ENCODE results near the gene GPATCH8. TPM values are rescaled to one million over a fixed set of nuclear protein-coding genes. Genes with fewer than 3 reads are reported as not detected.
A peak's percentile ranks its signal among the peaks of the same experiment; 100 is the strongest.

The GPATCH8 gene
- total and polyA plus RNA-seq, 2 donors (not counting 3 experiments of a cell fraction or from before 2014, with no cell fraction given): 14.6 to 35.3 TPM

GRCh38 chr17:44469676-44470075 lies 33.5 kb downstream of the GPATCH8 start:
- Histone ChIP-seq H3K4me2 (ENCODE audit: insufficient read depth, low read length) (no peak overlapping the region), H3K4me3 (replicated peaks in 1 of 3; ENCODE audit: insufficient read depth in 1 of 3, low read depth in 1 of 3, low read length in 3 of 3) (no peak overlapping the region), H3K4me1 (ENCODE audit: control insufficient read depth, extremely low read depth, insufficient read depth, low read length) (peaks cover 5% of the 10 kb centered on the region), H3K9ac (replicated peaks; ENCODE audit: extremely low read depth, insufficient read depth, low read length) (no peak overlapping the region), H3K9me3 (replicated peaks; ENCODE audit: control insufficient read depth, insufficient read depth, low read length) (no peaks in the 10 kb centered on the region), H3K79me2 (ENCODE audit: control insufficient read depth, insufficient read depth, low read length) (peaks cover 44% of the 10 kb centered on the region), H3K9me1 (replicated peaks; ENCODE audit: control insufficient read depth, extremely low read depth, insufficient read depth, low read length) (no peaks in the 10 kb centered on the region), H4K20me1 (replicated peaks; ENCODE audit: control insufficient read depth, extremely low read depth, insufficient read depth, low read length) (peaks cover 2% of the 10 kb centered on the region), H3K27me3 (ENCODE audit: control insufficient read depth in 2 of 2, insufficient read depth in 2 of 2, low read length in 2 of 2) (no peaks in the 10 kb centered on the region), H2AFZ (ENCODE audit: low read depth, low read length) (no peak overlapping the region), H3K27ac (ENCODE audit: insufficient read depth, low read depth, low read length) (no peak overlapping the region), H3K36me3 (ENCODE audit: control insufficient read depth in 2 of 2, extremely low read depth in 1 of 2, insufficient read depth in 2 of 2, low read length in 2 of 2) (no peaks in the 10 kb centered on the region)
- CTCF ChIA-PET: interaction anchor here (0.8 to 1.4 kb wide), 4 partner anchors 8 to 106 kb away, joined by 3 to 4 read pairs (median 3); partner anchors contain the start of gene FAM171A2
- FAIRE-seq (no peak), DNase-seq (ENCODE audit: low read depth, low spot score) (no peak)
- BruUV-seq (replicated peaks): no TSS peak
- dilution Hi-C loops (cut with MboI; ENCODE audit: extremely low pct_ligation_motif_present, low sequenced_read_pairs) (no loop called here), intact Hi-C loops (cut with micrococcal nuclease) (no loop called here)
- POLR2A ChIA-PET: no interaction called here
- TF ChIP-seq MYC (IDR thresholded peaks at IDR 0.05; ENCODE audit: low read depth, low read length) (no peak), POLR2AphosphoS5 (IDR thresholded peaks at IDR 0.05; ENCODE audit: insufficient read depth, low read depth, low read length) (no peak)

DNA sequence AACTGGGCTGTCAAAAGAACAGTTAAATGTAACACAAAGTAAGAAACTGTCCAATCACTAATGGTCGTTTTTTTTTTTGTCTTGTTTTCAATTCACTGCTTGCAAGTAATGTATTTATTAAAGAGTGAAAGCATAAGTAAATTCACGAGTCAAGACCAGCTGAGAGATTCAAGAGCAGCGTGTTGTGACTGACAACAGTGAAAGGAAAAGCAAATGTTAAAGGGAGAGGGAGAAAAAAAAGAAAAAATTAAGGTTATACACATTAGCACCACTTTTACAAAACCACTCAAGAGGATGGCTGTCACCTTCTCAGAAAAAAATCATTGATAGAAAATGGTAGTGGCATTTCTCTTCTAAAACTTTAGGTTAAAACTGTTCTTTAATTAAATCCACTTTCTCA lies 36.1 kb downstream of the GPATCH8 start:
- Histone ChIP-seq H3K27me3 (ENCODE audit: control insufficient read depth in 2 of 2, insufficient read depth in 2 of 2, low read length in 2 of 2) (no peaks in the 10 kb centered on the region), H2AFZ (ENCODE audit: low read depth, low read length) (no peak overlapping the region), H4K20me1 (replicated peaks; ENCODE audit: control insufficient read depth, extremely low read depth, insufficient read depth, low read length) (peaks cover 2% of the 10 kb centered on the region), H3K9me1 (replicated peaks; ENCODE audit: control insufficient read depth, extremely low read depth, insufficient read depth, low read length) (no peaks in the 10 kb centered on the region), H3K4me3 (replicated peaks in 1 of 3; ENCODE audit: insufficient read depth in 1 of 3, low read depth in 1 of 3, low read length in 3 of 3) (no peak overlapping the region), H3K27ac (ENCODE audit: insufficient read depth, low read depth, low read length) (no peak overlapping the region), H3K9ac (replicated peaks; ENCODE audit: extremely low read depth, insufficient read depth, low read length) (no peak overlapping the region), H3K36me3 (ENCODE audit: control insufficient read depth in 2 of 2, extremely low read depth in 1 of 2, insufficient read depth in 2 of 2, low read length in 2 of 2) (no peaks in the 10 kb centered on the region), H3K4me2 (ENCODE audit: insufficient read depth, low read length) (no peak overlapping the region), H3K4me1 (ENCODE audit: control insufficient read depth, extremely low read depth, insufficient read depth, low read length) (peaks cover 5% of the 10 kb centered on the region), H3K9me3 (replicated peaks; ENCODE audit: control insufficient read depth, insufficient read depth, low read length) (no peaks in the 10 kb centered on the region), H3K79me2 (ENCODE audit: control insufficient read depth, insufficient read depth, low read length) (peaks cover 42% of the 10 kb centered on the region)
- BruUV-seq (replicated peaks): no TSS peak
- POLR2A ChIA-PET: no interaction called here
- intact Hi-C loops (cut with micrococcal nuclease) (no loop called here), dilution Hi-C loops (cut with MboI; ENCODE audit: extremely low pct_ligation_motif_present, low sequenced_read_pairs) (no loop called here)
- peak; percentile 10 for DNase-seq (ENCODE audit: low read depth, low spot score)
- FAIRE-seq: no peak
- CTCF ChIA-PET: no interaction called here
- TF ChIP-seq MYC (IDR thresholded peaks at IDR 0.05; ENCODE audit: low read depth, low read length) (no peak), JUN (IDR thresholded peaks at IDR 0.05; ENCODE audit: borderline replicate concordance, insufficient read depth, insufficient read length, low read depth) (no peak), CTCF (IDR thresholded peaks at IDR 0.05; ENCODE audit: extremely low read depth in 1 of 2, insufficient read depth in 1 of 2, low read depth in 1 of 2, low read length in 2 of 2) (no peak), GATA2 (IDR thresholded peaks at IDR 0.05; ENCODE audit: insufficient read depth, insufficient read length, low read depth, low read length) (no peak), POLR2AphosphoS5 (IDR thresholded peaks at IDR 0.05; ENCODE audit: insufficient read depth, low read depth, low read length) (no peak), FOS (IDR thresholded peaks at IDR 0.05; ENCODE audit: borderline replicate concordance, insufficient read depth, low read length) (no peak), POLR2A (IDR thresholded peaks at IDR 0.05; ENCODE audit: low read depth, low read length) (no peak), EZH2 (IDR thresholded peaks at IDR 0.05; ENCODE audit: borderline replicate concordance, low read depth, low read length, severe bottlenecking) (no peak)
- TF ChIP-seq, protein P1, sequence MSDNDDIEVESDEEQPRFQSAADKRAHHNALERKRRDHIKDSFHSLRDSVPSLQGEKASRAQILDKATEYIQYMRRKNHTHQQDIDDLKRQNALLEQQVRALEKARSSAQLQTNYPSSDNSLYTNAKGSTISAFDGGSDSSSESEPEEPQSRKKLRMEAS (IDR thresholded peaks at IDR 0.05; ENCODE audit: insufficient read depth, insufficient read length): no peak

Measured in endothelial cell of umbilical vein (primary cell).